Prostate gland (tissue), 2 donors: Measurements from ENCODE around the gene GIT1.

ENCODE experiments used
- CTCF ChIP-seq, 4 experiments: fragments of 200-600 bp in 2 of 4; fragments of 450-650 bp in 2 of 4; sonication (generic) in 2 of 4; IDR thresholded peaks; 1 replicate in 3 of 4; 2 replicates in 1 of 4; pipeline ENCODE4 v1.5.1; 2016 to 2019; ENCODE audit warnings: antibody characterized with exemption in 4 of 4, mild to moderate bottlenecking in 2 of 4, moderate library complexity in 2 of 4
- POLR2A ChIP-seq: fragments of 450-650 bp; IDR thresholded peaks from one replicate; pipeline ENCODE4 v1.6.1; 2016; ENCODE audit warnings: antibody characterized with exemption, mild to moderate bottlenecking

- no peak for TF ChIP-seq POLR2A
- TF ChIP-seq CTCF (IDR thresholded peaks at IDR 0.05) = no peak
Observed at GRCh38 chr17:29603109-29603674, 13.7 kb upstream of the GIT1 start.
